KG1 (cell line): ENCODE results near the gene LSAMP.

Experiments
- DNase-seq: peaks from one replicate; lab custom pipeline; 2025; lab: John Stamatoyannopoulos, UW

The LSAMP gene

GRCh38 chr3:116445311-116445841 is at the start of gene LSAMP:
Gene LSAMP, minus strand, starts transcription at chr3:116445487.
- DNase-seq: no peak

- no peak for DNase-seq
Measured at GRCh38 chr3:116492379-116492778, 47.1 kb upstream of the LSAMP start.

GRCh38 chr3:116483135-116483534 is 37.8 kb upstream of the LSAMP start:
- no peak for DNase-seq

- no peak for DNase-seq
Measured at GRCh38 chr3:116476691-116477090, 31.4 kb upstream of the LSAMP start.

GRCh38 chr3:116474801-116475200 is 29.5 kb upstream of the LSAMP start:
- no peak for DNase-seq

- DNase-seq: no peak
Measured at GRCh38 chr3:116474032-116474780, 28.9 kb upstream of the LSAMP start.

GRCh38 chr3:116473602-116474001 is 28.3 kb upstream of the LSAMP start:
- DNase-seq: no peak

GRCh38 chr3:116470605-116471197 is 25.4 kb upstream of the LSAMP start:
- DNase-seq: no peak

- no peak for DNase-seq
Measured at GRCh38 chr3:116469546-116469945, 24.3 kb upstream of the LSAMP start.

- DNase-seq: no peak
Measured at GRCh38 chr3:116464276-116464798, 19.1 kb upstream of the LSAMP start.

GRCh38 chr3:116453666-116454346 is 8.5 kb upstream of the LSAMP start:
- DNase-seq: no peak

GRCh38 chr3:116449546-116450350 is 4.5 kb upstream of the LSAMP start:
- DNase-seq: no peak

- DNase-seq: no peak
Measured at GRCh38 chr3:116445990-116446389, 703 bp upstream of the LSAMP start.

GRCh38 chr3:116444819-116445310 is 422 bp downstream of the LSAMP start:
- DNase-seq: no peak

- no peak for DNase-seq
Measured at GRCh38 chr3:116444115-116444747, 1.1 kb downstream of the LSAMP start.

GRCh38 chr3:116443191-116443661 is 2.1 kb downstream of the LSAMP start:
- DNase-seq: no peak

- DNase-seq: no peak
Measured at GRCh38 chr3:116442331-116443021, 2.8 kb downstream of the LSAMP start.

- DNase-seq: no peak
Measured at GRCh38 chr3:116441652-116442051, 3.6 kb downstream of the LSAMP start.

GRCh38 chr3:116440196-116440595 is 5.1 kb downstream of the LSAMP start:
- DNase-seq: no peak

GRCh38 chr3:116433552-116433951 is 11.7 kb downstream of the LSAMP start:
- DNase-seq: no peak
